EL (cell line): ENCODE data around the gene FOXK1.
A peak's percentile ranks its signal among the peaks of the same experiment; 100 is the strongest.

Experiments
- DNase-seq: peaks from one replicate; pipeline ENCODE4 v3.0.0-alpha.2; 2016

FOXK1 gene

GRCh38 chr7:4699841-4700240, 17.7 kb downstream of the FOXK1 start:
- DNase-seq = no peak

- peak; percentile 62 for DNase-seq
Measured at GRCh38 chr7:4700577-4701235, 18.6 kb downstream of the FOXK1 start.

GRCh38 chr7:4702961-4703512, 20.9 kb downstream of the FOXK1 start:
- no peak for DNase-seq

GRCh38 chr7:4703532-4703931, 21.4 kb downstream of the FOXK1 start:
- DNase-seq = no peak

GRCh38 chr7:4706384-4707216, 24.5 kb downstream of the FOXK1 start:
- peak; percentile 58 for DNase-seq

GRCh38 chr7:4707217-4707741, 25.2 kb downstream of the FOXK1 start:
- no peak for DNase-seq

GRCh38 chr7:4707980-4708411, 25.9 kb downstream of the FOXK1 start:
- DNase-seq = no peak

GRCh38 chr7:4709187-4709586, 27.1 kb downstream of the FOXK1 start:
- no peak for DNase-seq

GRCh38 chr7:4711093-4711492, 29.0 kb downstream of the FOXK1 start:
- no peak for DNase-seq

- DNase-seq = no peak
Measured at GRCh38 chr7:4711634-4712033, 29.5 kb downstream of the FOXK1 start.

GRCh38 chr7:4712281-4713182, 30.4 kb downstream of the FOXK1 start:
- DNase-seq = peak; percentile 63

- peak; percentile 41 for DNase-seq
Measured at GRCh38 chr7:4713183-4713784, 31.2 kb downstream of the FOXK1 start.

GRCh38 chr7:4714161-4714700, 32.1 kb downstream of the FOXK1 start:
- no peak for DNase-seq

- DNase-seq = no peak
Measured at GRCh38 chr7:4714767-4715409, 32.8 kb downstream of the FOXK1 start.

GRCh38 chr7:4715410-4715776, 33.3 kb downstream of the FOXK1 start:
- no peak for DNase-seq

- no peak for DNase-seq
Measured at GRCh38 chr7:4716946-4717795, 35.1 kb downstream of the FOXK1 start.

GRCh38 chr7:4718075-4718474, 36.0 kb downstream of the FOXK1 start:
- DNase-seq = no peak

- no peak for DNase-seq
Measured at GRCh38 chr7:4720225-4720624, 38.1 kb downstream of the FOXK1 start.

- no peak for DNase-seq
Measured at GRCh38 chr7:4722308-4722707, 40.2 kb downstream of the FOXK1 start.

GRCh38 chr7:4722960-4723630, 41.0 kb downstream of the FOXK1 start:
- DNase-seq = no peak
